Heart left ventricle (tissue), 13 donors: ENCODE results near the gene ERICH6B.

ENCODE experiments used
- POLR2A ChIP-seq, 2 donors: fragments of 450-650 bp; IDR thresholded peaks; one replicate each; pipeline ENCODE4 v1.6.1; 2017; ENCODE audit warnings: antibody characterized with exemption in 2 of 2, mild to moderate bottlenecking in 2 of 2, moderate library complexity in 2 of 2
- TF ChIP-seq, protein P1 (sequence below), 12 donors: fragments of 200-600 bp; sonication (generic) in 4 of 12; IDR thresholded peaks; one replicate each; pipeline versions ENCODE4 v1.5.0 to v1.8.0; 2018 to 2022; ENCODE audit warnings: antibody characterized with exemption in 12 of 12, mild to moderate bottlenecking in 5 of 12
- donor health status: ischemic (EF 13 %, LVEDD 7.1; RV severe dilation, severe dysfunction).
- donor health status: DM: no; HTN: yes; CAD: no.
- donor health status: DM: no; HTN: no; CAD: no.
- donor health status: ischemic (EF 25% LVEDD 6.9; RV normal size, moderate dysfunction).
- donor health status: ischemic (EF 25% LVEDD 5.7; RV mildly dilated, moderate dysfunction).
- donor health status: ischemic (EF 35%, LVEDD 5.7; RV mildly dilated, moderate dysfunction).
- donor health status: nonischemic (EF 11% LVEDD 7.7; RV severe dilation, severe dysfunction).
- donor health status: DM: yes; HTN: yes; CAD: no.
- donor health status: PGD.
- donor health status: ischemic (EF 29% LVEDD 5.4; RV normal size, mild dysfunction).
- donor health status: nonischemic (EF 23%, LVEDD 6.1; RV moderate dilation, normal function).

DNA sequence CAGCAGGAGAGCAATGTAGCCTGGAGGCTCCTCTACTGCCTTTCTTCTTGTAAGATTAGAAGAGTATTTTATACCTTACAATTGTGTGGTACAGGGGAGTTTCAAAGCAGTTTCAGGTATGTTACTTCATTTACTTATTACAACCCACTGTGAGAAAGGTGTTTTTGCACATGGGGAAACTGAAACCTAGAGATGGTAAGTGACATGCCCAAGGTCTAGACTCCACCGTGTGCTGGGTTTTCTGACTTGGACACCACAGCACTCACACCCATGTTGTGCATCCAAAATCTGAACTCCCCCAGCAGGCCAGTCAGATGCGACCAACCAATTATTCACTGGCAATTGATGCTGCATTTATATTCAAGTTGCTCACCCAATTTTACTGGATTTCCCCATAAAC, 22.8 kb downstream of the ERICH6B start:
- TF ChIP-seq, protein P1, sequence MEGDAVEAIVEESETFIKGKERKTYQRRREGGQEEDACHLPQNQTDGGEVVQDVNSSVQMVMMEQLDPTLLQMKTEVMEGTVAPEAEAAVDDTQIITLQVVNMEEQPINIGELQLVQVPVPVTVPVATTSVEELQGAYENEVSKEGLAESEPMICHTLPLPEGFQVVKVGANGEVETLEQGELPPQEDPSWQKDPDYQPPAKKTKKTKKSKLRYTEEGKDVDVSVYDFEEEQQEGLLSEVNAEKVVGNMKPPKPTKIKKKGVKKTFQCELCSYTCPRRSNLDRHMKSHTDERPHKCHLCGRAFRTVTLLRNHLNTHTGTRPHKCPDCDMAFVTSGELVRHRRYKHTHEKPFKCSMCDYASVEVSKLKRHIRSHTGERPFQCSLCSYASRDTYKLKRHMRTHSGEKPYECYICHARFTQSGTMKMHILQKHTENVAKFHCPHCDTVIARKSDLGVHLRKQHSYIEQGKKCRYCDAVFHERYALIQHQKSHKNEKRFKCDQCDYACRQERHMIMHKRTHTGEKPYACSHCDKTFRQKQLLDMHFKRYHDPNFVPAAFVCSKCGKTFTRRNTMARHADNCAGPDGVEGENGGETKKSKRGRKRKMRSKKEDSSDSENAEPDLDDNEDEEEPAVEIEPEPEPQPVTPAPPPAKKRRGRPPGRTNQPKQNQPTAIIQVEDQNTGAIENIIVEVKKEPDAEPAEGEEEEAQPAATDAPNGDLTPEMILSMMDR (IDR thresholded peaks at IDR 0.05): no peak
- no peak for TF ChIP-seq POLR2A (IDR thresholded peaks at IDR 0.05)
